Endothelial cell of umbilical vein (primary cell): ENCODE data around the gene TNFAIP1. TPM values are rescaled to one million over a fixed set of nuclear protein-coding genes. Genes with fewer than 3 reads are reported as not detected.
A peak's percentile ranks its signal among the peaks of the same experiment; 100 is the strongest.

Experiments used
- BruUV-seq: library from RNA; stranded (reverse); fragments of 400-500 nt; replicated peaks from 2 replicates; lab custom pipeline; 2021; lab: Mats Ljungman, UMichigan
- CTCF ChIA-PET: fragments of 300-600, 350-600 bp; sonication (Branson Sonifier 250); formaldehyde crosslinking; loops from one replicate; lab custom pipeline; 2021; ENCODE audit warnings: antibody characterized with exemption, inconsistent platforms; lab: Charles Lee
- POLR2A ChIA-PET: fragments of 300-600, 350-600 bp; sonication (Branson Sonifier 250); formaldehyde crosslinking; loops from one replicate; lab custom pipeline; 2021; ENCODE audit warnings: antibody characterized with exemption, inconsistent platforms; lab: Charles Lee
- DNase-seq: peaks from one replicate; pipeline ENCODE4 v3.0.0-alpha.2; 2011; ENCODE audit warnings: low read depth, low spot score
- FAIRE-seq: peaks from 2 replicates; lab custom pipeline; 2011; peaks lifted over from hg19 to GRCh38; lab: Jason Lieb, UNC
- H2AFZ ChIP-seq: 2 replicates; pipeline ENCODE4 v1.6.0; 2012; ENCODE audit warnings: low read depth, low read length, control low read depth, inconsistent platforms
- H3K27ac ChIP-seq: 2 replicates; pipeline ENCODE4 v1.5.1; 2011; ENCODE audit warnings: low read depth, mild to moderate bottlenecking, control low read depth, low read length, moderate library complexity; ENCODE audit not compliant: insufficient read depth
- H3K27me3 ChIP-seq, 2 experiments: 2 replicates each; pipeline versions ENCODE4 v1.6.0 to v1.6.1; 2011; ENCODE audit warnings: low read length in 2 of 2, mixed read lengths in 1 of 2; ENCODE audit not compliant: control insufficient read depth in 2 of 2, insufficient read depth in 2 of 2
- H3K36me3 ChIP-seq, 2 experiments: 2 replicates in 1 of 2; 3 replicates in 1 of 2; pipeline ENCODE4 v1.5.1; 2011; ENCODE audit warnings: low read length in 2 of 2, mild to moderate bottlenecking in 1 of 2, moderate library complexity in 1 of 2; ENCODE audit not compliant: control insufficient read depth in 2 of 2, insufficient read depth in 2 of 2; ENCODE audit errors: extremely low read depth in 1 of 2
- H3K4me1 ChIP-seq: 3 replicates; pipeline ENCODE4 v1.5.1; 2011; ENCODE audit warnings: mild to moderate bottlenecking, low read length; ENCODE audit not compliant: control insufficient read depth, insufficient read depth; ENCODE audit errors: extremely low read depth
- H3K4me2 ChIP-seq: 2 replicates; pipeline ENCODE4 v1.6.1; 2011; ENCODE audit warnings: low read length, control low read depth, mixed read lengths; ENCODE audit not compliant: insufficient read depth
- H3K4me3 ChIP-seq, 3 experiments: fragments of 200-600 bp in 1 of 3; sonication (generic), shearing (Covaris generic) in 1 of 3; replicated peaks in 1 of 3; 2 replicates each; pipeline ENCODE4 v1.5.1; 2011 to 2016; ENCODE audit warnings: control low read depth in 3 of 3, low read length in 3 of 3, mild to moderate bottlenecking in 2 of 3, inconsistent platforms in 1 of 3, low read depth in 1 of 3, moderate library complexity in 1 of 3; ENCODE audit not compliant: insufficient read depth in 1 of 3
- H3K79me2 ChIP-seq: 2 replicates; pipeline ENCODE4 v1.6.0; 2012; ENCODE audit warnings: low read length, inconsistent platforms; ENCODE audit not compliant: control insufficient read depth, insufficient read depth
- H3K9ac ChIP-seq: replicated peaks from 2 replicates; pipeline ENCODE3; 2011; ENCODE audit warnings: low read length, control low read depth; ENCODE audit not compliant: insufficient read depth; ENCODE audit errors: extremely low read depth
- H3K9me1 ChIP-seq: replicated peaks from 3 replicates; pipeline ENCODE4 v1.6.0; 2011; ENCODE audit warnings: mild to moderate bottlenecking, low read length; ENCODE audit not compliant: control insufficient read depth, insufficient read depth; ENCODE audit errors: extremely low read depth
- H3K9me3 ChIP-seq: replicated peaks from 2 replicates; pipeline ENCODE4 v1.5.1; 2012; ENCODE audit warnings: low read length, inconsistent platforms; ENCODE audit not compliant: control insufficient read depth, insufficient read depth
- H4K20me1 ChIP-seq: replicated peaks from 2 replicates; pipeline ENCODE3; 2011; ENCODE audit warnings: mild to moderate bottlenecking, low read length; ENCODE audit not compliant: control insufficient read depth, insufficient read depth; ENCODE audit errors: extremely low read depth
- EZH2 ChIP-seq: IDR thresholded peaks from 2 replicates; pipeline ENCODE4 v1.6.1; 2012; ENCODE audit warnings: borderline replicate concordance, low read depth, mild to moderate bottlenecking, moderate library complexity, low read length, inconsistent platforms; ENCODE audit not compliant: severe bottlenecking
- GATA2 ChIP-seq: IDR thresholded peaks from 2 replicates; pipeline ENCODE4 v1.7.0; 2011; ENCODE audit warnings: low read depth, mild to moderate bottlenecking, moderate library complexity, mixed read lengths, low read length; ENCODE audit not compliant: insufficient read length, insufficient read depth
- MYC ChIP-seq: IDR thresholded peaks from one replicate; pipeline ENCODE4 v1.6.1; 2011; ENCODE audit warnings: mild to moderate bottlenecking, low read depth, low read length
- POLR2A ChIP-seq: IDR thresholded peaks from 2 replicates; pipeline ENCODE4 v1.6.1; 2012; ENCODE audit warnings: low read depth, mild to moderate bottlenecking, control low read depth, low read length
- dilution Hi-C: fragments of 300-500 bp; cut with MboI; formaldehyde crosslinking; loops from one replicate; pipeline ENCODE4 v1.15.0; 2019; ENCODE audit warnings: low sequenced_read_pairs; ENCODE audit not compliant: extremely low pct_ligation_motif_present
- intact Hi-C: fragments of 100-400 bp; cut with micrococcal nuclease; formaldehyde crosslinking; loops from one replicate; pipeline ENCODE4 v1.10.0; 2022
- polyA plus RNA-seq, 4 experiments: library from polyadenylated mRNA; depleted of rRNA in 3 of 4; stranded (reverse) in 3 of 4; unstranded in 1 of 4; fragments of >200 nt; gene quantifications; 2 replicates each; pipeline versions ENCODE4 v1.2.1 to v1.2.3, GENCODE V29; 2011 to 2012; ENCODE audit warnings: missing spikeins in 1 of 4
- total RNA-seq: library from RNA; stranded (reverse); gene quantifications from 2 replicates; pipeline ENCODE4 v1.2.3, GENCODE V29; 2021
- TF ChIP-seq, protein P1 (sequence below): IDR thresholded peaks from 2 replicates; pipeline ENCODE4 v1.6.1; 2011; ENCODE audit not compliant: insufficient read depth, insufficient read length
- TF ChIP-seq, protein P2 (sequence below), 2 donors: IDR thresholded peaks; 1 replicate in 1 of 2; 2 replicates in 1 of 2; pipeline ENCODE4 v1.5.1; 2011; ENCODE audit warnings: low read length in 2 of 2, mild to moderate bottlenecking in 2 of 2, moderate library complexity in 2 of 2, control low read depth in 1 of 2, inconsistent platforms in 1 of 2, low read depth in 1 of 2; ENCODE audit not compliant: insufficient read depth in 1 of 2; ENCODE audit errors: extremely low read depth in 1 of 2

Gene TNFAIP1
- total and polyA plus RNA-seq, 2 donors (not counting 3 experiments of a cell fraction or from before 2014, with no cell fraction given) = 85.7 to 89.6 TPM

DNA sequence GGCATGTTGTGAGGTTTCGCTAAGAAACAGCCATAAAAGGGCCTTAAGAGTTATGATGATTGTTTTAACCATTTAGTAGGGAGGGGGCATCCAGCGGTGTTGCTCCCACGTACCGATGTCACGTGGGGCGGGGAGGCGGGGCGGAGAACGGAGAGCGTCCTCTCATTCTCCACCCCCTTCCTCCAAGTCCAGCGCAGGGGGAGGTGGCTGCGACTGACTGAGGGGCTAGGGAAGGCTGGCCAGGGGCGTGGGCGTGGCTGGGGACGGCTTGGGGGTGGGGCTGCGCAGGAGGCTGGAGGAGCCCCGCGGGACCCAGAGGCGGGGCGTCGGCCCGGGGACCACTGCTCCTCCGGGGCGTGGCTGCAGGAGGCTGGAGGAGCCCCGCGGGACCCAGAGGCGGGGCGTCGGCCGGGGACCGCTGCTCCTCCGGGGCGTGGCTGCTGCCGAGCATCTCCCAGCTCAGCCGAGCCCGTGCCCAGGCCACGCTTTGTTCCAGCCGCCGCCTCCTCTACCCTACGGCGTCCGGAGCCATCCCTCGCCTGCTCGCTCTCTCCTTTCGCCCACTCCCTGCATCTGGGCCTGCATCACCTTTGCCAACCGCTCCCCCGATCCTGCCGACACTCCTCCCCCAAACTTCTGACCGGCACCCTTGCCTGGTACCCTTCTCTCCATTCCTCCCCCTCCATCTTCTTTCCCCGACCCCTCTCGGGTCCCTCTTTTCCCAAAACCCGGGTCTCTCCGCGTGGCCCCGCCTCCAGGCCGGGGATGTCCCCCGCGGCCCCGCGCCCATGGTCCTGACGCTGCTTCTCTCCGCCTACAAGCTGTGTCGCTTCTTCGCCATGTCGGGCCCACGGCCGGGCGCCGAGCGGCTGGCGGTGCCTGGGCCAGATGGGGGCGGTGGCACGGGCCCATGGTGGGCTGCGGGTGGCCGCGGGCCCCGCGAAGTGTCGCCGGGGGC, 36.0 kb downstream of the TNFAIP1 start, which contains the start of gene SARM1:
Gene SARM1, plus strand, starts transcription at position 450 of the 958 bp plus-strand sequence. Its CDS starts 339 bp downstream, at position 789.
- H3K79me2 ChIP-seq = no peaks in the 10 kb centered on the region
- dilution Hi-C loops = no loop called here
- TF ChIP-seq, protein P1, sequence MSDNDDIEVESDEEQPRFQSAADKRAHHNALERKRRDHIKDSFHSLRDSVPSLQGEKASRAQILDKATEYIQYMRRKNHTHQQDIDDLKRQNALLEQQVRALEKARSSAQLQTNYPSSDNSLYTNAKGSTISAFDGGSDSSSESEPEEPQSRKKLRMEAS = peak; percentile 75
- TF ChIP-seq POLR2A = no peak
- H2AFZ ChIP-seq = peak within 1 kb of the TSS; percentile 45
- ChIA-PET CTCF (interaction anchor here (6.7 kb wide), 1 partner anchor 45 kb away, joined by 36 read pairs; no protein-coding TSS in a partner anchor), POLR2A (interaction anchor here (0.6 to 1.6 kb wide), 2 partner anchors 25 to 36 kb away, joined by 3 to 4 read pairs; partner anchors contain the start of genes IFT20 and TNFAIP1)
- H3K4me2 ChIP-seq = peak within 1 kb of the TSS; percentile 80
- intact Hi-C loops = no loop called here
- H3K4me1 ChIP-seq = peaks cover 13% of the 10 kb centered on the region
- no peaks in the 10 kb centered on the region for H3K9me3 ChIP-seq
- DNase-seq (peak; percentile 88), FAIRE-seq (peak; percentile 86)
- no peaks in the 10 kb centered on the region for H3K9me1 ChIP-seq
- no peaks in the 10 kb centered on the region for H3K27me3 ChIP-seq
- no peaks in the 10 kb centered on the region for H4K20me1 ChIP-seq
- no peak within 1 kb of the TSS for H3K9ac ChIP-seq
- H3K27ac ChIP-seq = no peak within 1 kb of the TSS
- BruUV-seq = no TSS peak
- peak within 1 kb of the TSS; percentile 35 to 52 (median 45) for H3K4me3 ChIP-seq
- H3K36me3 ChIP-seq = no peaks in the 10 kb centered on the region

DNA sequence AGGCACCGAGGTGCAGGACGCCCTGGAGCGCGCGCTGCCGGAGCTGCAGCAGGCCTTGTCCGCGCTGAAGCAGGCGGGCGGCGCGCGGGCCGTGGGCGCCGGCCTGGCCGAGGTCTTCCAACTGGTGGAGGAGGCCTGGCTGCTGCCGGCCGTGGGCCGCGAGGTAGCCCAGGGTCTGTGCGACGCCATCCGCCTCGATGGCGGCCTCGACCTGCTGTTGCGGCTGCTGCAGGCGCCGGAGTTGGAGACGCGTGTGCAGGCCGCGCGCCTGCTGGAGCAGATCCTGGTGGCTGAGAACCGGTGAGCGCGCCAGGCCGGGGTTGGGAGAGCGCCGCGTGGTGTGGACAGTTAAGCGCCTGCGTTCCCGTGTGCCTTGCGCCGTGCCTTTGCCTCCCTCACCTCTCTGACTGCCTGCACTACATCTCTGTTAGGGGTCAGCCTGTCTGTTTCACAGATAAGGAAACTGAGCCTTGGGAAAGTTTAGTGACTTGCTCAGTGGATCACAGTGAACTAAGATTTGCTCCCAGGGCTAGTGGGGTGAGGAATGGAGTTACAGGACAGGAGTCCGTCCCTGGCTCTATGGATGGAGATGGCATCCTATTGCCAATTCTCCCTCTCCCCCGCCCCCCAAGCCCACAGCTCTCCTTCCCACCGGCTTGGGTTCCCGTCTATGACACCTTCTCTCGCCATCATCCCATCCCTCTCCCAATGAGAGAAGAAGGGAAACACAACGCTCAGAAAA, 36.8 kb downstream of the TNFAIP1 start:
- Histone ChIP-seq H3K79me2 (no peaks in the 10 kb centered on the region), H3K36me3 (no peaks in the 10 kb centered on the region), H3K9me1 (no peaks in the 10 kb centered on the region), H3K9ac (no peak overlapping the region), H3K27me3 (no peaks in the 10 kb centered on the region), H3K27ac (no peak overlapping the region), H2AFZ (peak overlapping the region; percentile 45), H3K4me2 (peak overlapping the region; percentile 80), H3K4me3 (peak overlapping the region in 2 of 3 experiments; percentile 35 to 52), H3K4me1 (peaks cover 13% of the 10 kb centered on the region), H3K9me3 (no peaks in the 10 kb centered on the region), H4K20me1 (no peaks in the 10 kb centered on the region)
- intact Hi-C loops = no loop called here
- FAIRE-seq = no peak
- ChIA-PET POLR2A (no interaction called here), CTCF (interaction anchor here (6.7 kb wide), 1 partner anchor 44 kb away, joined by 36 read pairs; no protein-coding TSS in a partner anchor)
- TF ChIP-seq MYC (no peak), POLR2A (no peak), GATA2 (no peak), EZH2 (no peak)
- TF ChIP-seq, protein P2, sequence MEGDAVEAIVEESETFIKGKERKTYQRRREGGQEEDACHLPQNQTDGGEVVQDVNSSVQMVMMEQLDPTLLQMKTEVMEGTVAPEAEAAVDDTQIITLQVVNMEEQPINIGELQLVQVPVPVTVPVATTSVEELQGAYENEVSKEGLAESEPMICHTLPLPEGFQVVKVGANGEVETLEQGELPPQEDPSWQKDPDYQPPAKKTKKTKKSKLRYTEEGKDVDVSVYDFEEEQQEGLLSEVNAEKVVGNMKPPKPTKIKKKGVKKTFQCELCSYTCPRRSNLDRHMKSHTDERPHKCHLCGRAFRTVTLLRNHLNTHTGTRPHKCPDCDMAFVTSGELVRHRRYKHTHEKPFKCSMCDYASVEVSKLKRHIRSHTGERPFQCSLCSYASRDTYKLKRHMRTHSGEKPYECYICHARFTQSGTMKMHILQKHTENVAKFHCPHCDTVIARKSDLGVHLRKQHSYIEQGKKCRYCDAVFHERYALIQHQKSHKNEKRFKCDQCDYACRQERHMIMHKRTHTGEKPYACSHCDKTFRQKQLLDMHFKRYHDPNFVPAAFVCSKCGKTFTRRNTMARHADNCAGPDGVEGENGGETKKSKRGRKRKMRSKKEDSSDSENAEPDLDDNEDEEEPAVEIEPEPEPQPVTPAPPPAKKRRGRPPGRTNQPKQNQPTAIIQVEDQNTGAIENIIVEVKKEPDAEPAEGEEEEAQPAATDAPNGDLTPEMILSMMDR (IDR thresholded peaks at IDR 0.05; ENCODE audit: extremely low read depth in 1 of 2, insufficient read depth in 1 of 2, low read depth in 1 of 2, low read length in 2 of 2) = no peak
- TF ChIP-seq, protein P1 = no peak
- peak; percentile 42 for DNase-seq
- dilution Hi-C loops = no loop called here
- no TSS peak for BruUV-seq
